ENCODE data around the gene CDKN1C. TPM values are rescaled to one million over a fixed set of nuclear protein-coding genes. Genes with fewer than 3 reads are reported as not detected.
A peak's percentile ranks its signal among the peaks of the same experiment; 100 is the strongest.

CDKN1C gene
- total RNA-seq, 1 donor from 2014 or later, result 47.8 TPM

DNA sequence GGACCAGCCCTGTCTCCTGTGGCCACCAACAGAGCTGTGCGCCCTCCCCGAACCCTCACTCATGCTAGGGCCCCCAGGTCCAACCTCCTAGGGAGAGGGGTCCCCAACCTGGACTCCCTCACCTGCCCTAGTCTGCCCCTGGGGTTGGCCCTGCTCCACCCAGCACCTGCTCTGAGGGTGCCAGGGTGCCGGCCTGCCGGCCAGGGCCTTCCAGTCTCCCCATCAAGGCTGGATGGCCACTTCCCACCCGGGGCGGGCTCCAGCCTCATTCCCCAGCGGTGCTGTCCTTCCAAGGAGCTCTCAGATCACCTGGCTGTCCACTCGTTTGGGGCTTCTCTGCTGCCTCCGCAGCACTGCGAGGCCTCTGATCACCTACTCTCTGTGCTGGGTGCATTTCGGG, 39.1 kb downstream of the CDKN1C start:
- no peaks in the 10 kb centered on the region for H3F3A ChIP-seq (ENCODE audit: low read depth)
- Mint-ChIP-seq H3K36me3 (no peaks in the 10 kb centered on the region), H3K27ac (peak overlapping the region; percentile 79), H3K27me3 (ENCODE audit: insufficient read depth, low read depth) (peaks cover 6% of the 10 kb centered on the region), H3K4me3 (no peak overlapping the region), H3K4me1 (peaks cover 32% of the 10 kb centered on the region), H3K9me3 (no peaks in the 10 kb centered on the region)
- no peak for DNase-seq (ENCODE audit: low spot score)
- H3K4me2 ChIP-seq, result no peak overlapping the region
- peaks cover 23% of the 10 kb centered on the region for H3K4me1 ChIP-seq
- TF ChIP-seq EZH2 (IDR thresholded peaks at IDR 0.05) (no peak), EZH2phosphoT487 (IDR thresholded peaks at IDR 0.05) (no peak), CTCF (IDR thresholded peaks at IDR 0.05) (no peak)
- H4K20me1 ChIP-seq (ENCODE audit: low read depth), result no peaks in the 10 kb centered on the region
- H2AFZ ChIP-seq (replicated peaks), result no peak overlapping the region
- no peaks in the 10 kb centered on the region for H3K36me3 ChIP-seq
- H3K4me3 ChIP-seq, result no peak overlapping the region
- H3K9ac ChIP-seq, result no peak overlapping the region
- no peaks in the 10 kb centered on the region for H3K9me3 ChIP-seq (ENCODE audit: low read depth)
- H3K79me2 ChIP-seq (ENCODE audit: low read depth), result no peaks in the 10 kb centered on the region
- no peaks in the 10 kb centered on the region for H3K27me3 ChIP-seq
- no peak overlapping the region for H3K27ac ChIP-seq

DNA sequence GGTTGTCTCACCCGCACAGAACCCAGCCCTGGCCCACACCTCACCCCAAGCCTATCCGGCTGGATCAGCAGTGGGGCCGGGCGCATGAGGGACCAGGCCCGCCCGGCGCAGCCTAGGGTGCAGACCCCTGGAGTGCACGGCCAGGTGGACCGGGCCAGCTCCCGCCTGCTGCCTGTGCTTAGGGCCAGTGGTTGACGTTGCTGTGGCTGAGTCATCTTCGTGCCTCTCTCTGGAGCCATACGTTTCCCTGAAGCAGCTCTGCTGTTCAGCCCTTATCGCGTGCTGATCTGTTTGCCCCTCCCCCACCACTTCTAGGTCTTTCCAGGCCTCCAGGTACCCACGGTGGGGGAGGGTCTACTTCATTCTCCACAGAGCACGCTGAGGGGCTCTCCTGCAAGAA, 39.5 kb downstream of the CDKN1C start:
- Mint-ChIP-seq H3K27ac (peak overlapping the region; percentile 91), H3K4me1 (peaks cover 29% of the 10 kb centered on the region), H3K9me3 (no peaks in the 10 kb centered on the region), H3K36me3 (no peaks in the 10 kb centered on the region), H3K4me3 (no peak overlapping the region), H3K27me3 (ENCODE audit: insufficient read depth, low read depth) (peaks cover 9% of the 10 kb centered on the region)
- Histone ChIP-seq H3K4me2 (no peak overlapping the region), H2AFZ (replicated peaks) (no peak overlapping the region), H3K27ac (no peak overlapping the region), H3K27me3 (no peaks in the 10 kb centered on the region), H3K79me2 (ENCODE audit: low read depth) (no peaks in the 10 kb centered on the region), H3K4me1 (peaks cover 19% of the 10 kb centered on the region), H3K9me3 (ENCODE audit: low read depth) (no peaks in the 10 kb centered on the region), H3K36me3 (no peaks in the 10 kb centered on the region), H3F3A (ENCODE audit: low read depth) (no peaks in the 10 kb centered on the region), H4K20me1 (ENCODE audit: low read depth) (no peaks in the 10 kb centered on the region), H3K4me3 (no peak overlapping the region), H3K9ac (no peak overlapping the region)
- TF ChIP-seq EZH2phosphoT487 (IDR thresholded peaks at IDR 0.05), result no peak
- no peak for DNase-seq (ENCODE audit: low spot score)

DNA sequence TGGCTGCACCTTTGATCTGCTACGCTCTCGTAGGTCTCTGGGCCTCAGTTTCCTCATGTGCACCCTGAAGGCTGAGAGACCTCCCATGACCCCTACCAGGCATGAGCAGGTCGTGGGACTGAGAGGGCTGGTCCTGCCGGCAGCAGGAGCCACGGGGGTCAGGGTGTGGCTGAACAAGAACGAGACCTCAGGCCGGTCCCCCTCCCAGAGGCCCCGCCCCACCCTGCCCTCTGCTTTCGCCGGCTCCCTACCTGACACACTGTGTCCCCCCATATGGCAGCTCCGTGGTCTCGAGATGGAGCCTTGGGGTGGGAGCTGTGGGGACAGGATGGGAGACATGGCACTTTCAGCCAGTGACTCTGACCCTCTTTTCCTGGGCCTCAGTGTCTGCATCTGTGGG, 40.6 kb downstream of the CDKN1C start:
- DNase-seq (ENCODE audit: low spot score), result no peak
- no peak overlapping the region for H2AFZ ChIP-seq (replicated peaks)
- no peak for TF ChIP-seq EZH2 (IDR thresholded peaks at IDR 0.05)
- TF ChIP-seq EZH2phosphoT487 (IDR thresholded peaks at IDR 0.05), result no peak
- TF ChIP-seq CTCF (IDR thresholded peaks at IDR 0.05), result no peak
- no peaks in the 10 kb centered on the region for H3K36me3 ChIP-seq
- H3K36me3 Mint-ChIP-seq, result no peaks in the 10 kb centered on the region
- no peak overlapping the region for H3K4me3 ChIP-seq
- no peaks in the 10 kb centered on the region for H3F3A ChIP-seq (ENCODE audit: low read depth)
- no peaks in the 10 kb centered on the region for H3K9me3 ChIP-seq (ENCODE audit: low read depth)
- no peaks in the 10 kb centered on the region for H3K79me2 ChIP-seq (ENCODE audit: low read depth)
- H3K27ac Mint-ChIP-seq, result no peak overlapping the region
- no peak overlapping the region for H3K4me3 Mint-ChIP-seq
- H3K27me3 Mint-ChIP-seq (ENCODE audit: insufficient read depth, low read depth), result peaks cover 14% of the 10 kb centered on the region
- no peak overlapping the region for H3K27ac ChIP-seq
- H3K4me1 ChIP-seq, result peaks cover 12% of the 10 kb centered on the region
- H3K27me3 ChIP-seq, result no peaks in the 10 kb centered on the region
- H3K4me2 ChIP-seq, result no peak overlapping the region
- H3K9me3 Mint-ChIP-seq, result no peaks in the 10 kb centered on the region
- H3K9ac ChIP-seq, result no peak overlapping the region
- H4K20me1 ChIP-seq (ENCODE audit: low read depth), result no peaks in the 10 kb centered on the region
- peaks cover 34% of the 10 kb centered on the region for H3K4me1 Mint-ChIP-seq

DNA sequence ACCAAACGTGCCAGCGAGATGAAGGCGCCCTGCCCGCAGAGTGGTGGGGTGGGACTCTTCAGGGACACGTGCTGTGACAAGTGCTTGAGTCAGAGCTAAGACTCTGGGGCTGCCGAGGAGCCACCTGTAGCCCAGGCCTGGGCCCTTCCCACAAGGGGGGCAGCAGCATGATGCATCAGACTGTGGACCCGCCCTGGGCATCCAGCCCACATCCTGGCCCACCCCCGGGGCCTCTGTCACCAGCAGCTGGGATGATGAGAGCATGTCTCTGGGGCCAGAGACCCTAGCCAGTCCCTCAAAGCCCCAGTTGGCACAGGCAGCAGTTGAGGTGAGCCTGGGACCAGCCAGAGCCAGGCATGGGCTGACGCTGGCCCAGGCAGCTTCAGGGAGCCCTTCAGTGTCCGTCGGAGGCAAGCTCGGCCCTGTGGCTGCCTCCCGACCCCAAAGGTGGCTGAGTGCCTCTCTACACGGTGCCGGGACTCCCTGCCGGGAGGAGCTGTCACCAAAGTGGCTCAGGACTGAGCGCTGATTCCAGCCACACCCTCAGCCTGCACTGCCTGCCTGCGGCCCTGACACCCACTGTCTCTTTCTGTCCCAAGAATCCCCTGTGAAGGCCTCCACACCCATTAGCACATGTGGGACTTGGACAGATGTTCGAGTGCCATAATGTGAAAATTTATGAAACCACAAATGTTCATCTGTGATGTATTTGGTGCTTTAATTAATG, 41.3 kb downstream of the CDKN1C start:
- H2AFZ ChIP-seq (replicated peaks), result no peak overlapping the region
- H3K4me3 ChIP-seq, result no peak overlapping the region
- no peak overlapping the region for H3K27ac ChIP-seq
- peaks cover 14% of the 10 kb centered on the region for H3K27me3 Mint-ChIP-seq (ENCODE audit: insufficient read depth, low read depth)
- no peaks in the 10 kb centered on the region for H3K27me3 ChIP-seq
- H3K9me3 ChIP-seq (ENCODE audit: low read depth), result no peaks in the 10 kb centered on the region
- no peak overlapping the region for H3K27ac Mint-ChIP-seq
- peaks cover 12% of the 10 kb centered on the region for H3K4me1 ChIP-seq
- H4K20me1 ChIP-seq (ENCODE audit: low read depth), result no peaks in the 10 kb centered on the region
- no peak for TF ChIP-seq CTCF (IDR thresholded peaks at IDR 0.05)
- TF ChIP-seq EZH2 (IDR thresholded peaks at IDR 0.05), result no peak
- no peak for TF ChIP-seq EZH2phosphoT487 (IDR thresholded peaks at IDR 0.05)
- DNase-seq (ENCODE audit: low spot score), result no peak
- no peaks in the 10 kb centered on the region for H3K9me3 Mint-ChIP-seq
- H3F3A ChIP-seq (ENCODE audit: low read depth), result no peaks in the 10 kb centered on the region
- H3K79me2 ChIP-seq (ENCODE audit: low read depth), result no peaks in the 10 kb centered on the region
- no peaks in the 10 kb centered on the region for H3K36me3 Mint-ChIP-seq
- H3K4me1 Mint-ChIP-seq, result peaks cover 38% of the 10 kb centered on the region
- H3K36me3 ChIP-seq, result no peaks in the 10 kb centered on the region
- H3K4me3 Mint-ChIP-seq, result no peak overlapping the region
- no peak overlapping the region for H3K9ac ChIP-seq
- no peak overlapping the region for H3K4me2 ChIP-seq

All from neural progenitor cell (in vitro differentiated cells).